Calu3 (cell line): Measurements from ENCODE around the gene ATXN2. TPM values are rescaled to one million over a fixed set of nuclear protein-coding genes. Genes with fewer than 3 reads are reported as not detected.

Experiments
- BruUV-seq: library from RNA; stranded (reverse); fragments of 400-500 nt; replicated peaks from 2 replicates; lab custom pipeline; 2021; lab: Mats Ljungman, UMichigan
- CTCF ChIA-PET: fragments of 300-600 bp; sonication (Branson Sonifier 250); formaldehyde crosslinking; loops from one replicate; lab custom pipeline; 2022; ENCODE audit warnings: antibody characterized with exemption; lab: Charles Lee
- DNase-seq: peaks from one replicate; pipeline ENCODE4 v3.0.0; 2022
- H3K27ac Mint-ChIP-seq: one replicate; pipeline ENCODE4 v1.8.0; 2022; ENCODE audit warnings: mixed read lengths; ENCODE audit not compliant: unreplicated experiment
- H3K27me3 Mint-ChIP-seq: one replicate; pipeline ENCODE4 v1.8.0; 2022; ENCODE audit warnings: mixed read lengths; ENCODE audit not compliant: unreplicated experiment
- H3K36me3 Mint-ChIP-seq: one replicate; pipeline ENCODE4 v1.8.0; 2022; ENCODE audit warnings: mild to moderate bottlenecking, moderate library complexity, mixed read lengths; ENCODE audit not compliant: insufficient read depth, unreplicated experiment
- H3K4me1 Mint-ChIP-seq: one replicate; pipeline ENCODE4 v1.8.0; 2022; ENCODE audit warnings: mild to moderate bottlenecking, low read depth, mixed read lengths; ENCODE audit not compliant: unreplicated experiment
- H3K4me3 Mint-ChIP-seq: one replicate; pipeline ENCODE4 v1.8.0; 2022; ENCODE audit warnings: mild to moderate bottlenecking, low read depth, moderate library complexity, mixed read lengths; ENCODE audit not compliant: unreplicated experiment
- H3K9me3 Mint-ChIP-seq: one replicate; pipeline ENCODE4 v1.8.0; 2022; ENCODE audit warnings: low read depth, mixed read lengths; ENCODE audit not compliant: unreplicated experiment
- CTCF ChIP-seq: fragments of 200-600 bp; IDR thresholded peaks from one replicate; pipeline ENCODE4 v1.8.0; 2022; ENCODE audit warnings: antibody characterized with exemption; ENCODE audit not compliant: unreplicated experiment
- intact Hi-C: fragments of 100-400 bp; cut with micrococcal nuclease; formaldehyde crosslinking; loops from one replicate; pipeline ENCODE4 v1.10.0; 2022; ENCODE audit not compliant: unreplicated experiment
- total RNA-seq: library from RNA; stranded (reverse); gene quantifications from 2 replicates; pipeline ENCODE4 v1.2.3, GENCODE V29; 2022

ATXN2 gene
- total RNA-seq, 1 experiment from 2014 or later: 123 TPM

DNA sequence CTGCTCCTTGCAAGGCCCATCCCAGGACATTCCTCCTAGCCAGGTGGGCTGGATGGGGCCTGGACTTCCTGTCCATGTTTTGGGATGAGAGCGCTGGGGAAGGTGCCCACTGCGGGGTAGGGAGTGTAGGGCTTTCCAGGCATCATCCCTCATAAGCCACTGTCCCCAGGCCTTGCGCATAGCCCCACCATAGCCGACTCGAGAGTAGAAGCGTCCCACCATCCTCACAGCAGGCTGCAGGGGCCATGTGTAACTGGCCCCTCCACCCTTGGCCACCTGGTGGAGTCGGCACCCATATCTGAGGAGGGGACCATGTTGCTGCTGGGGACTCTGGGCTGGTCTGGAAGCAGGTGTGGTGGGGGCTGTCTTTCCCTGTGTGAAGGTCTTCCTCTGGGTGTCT, 162.8 kb downstream of the ATXN2 start:
- H3K36me3 Mint-ChIP-seq: peaks cover 68% of the 10 kb centered on the region
- H3K27ac Mint-ChIP-seq: peak overlapping the region; percentile 69
- H3K9me3 Mint-ChIP-seq: no peaks in the 10 kb centered on the region
- TF ChIP-seq CTCF: no peak
- H3K27me3 Mint-ChIP-seq: no peaks in the 10 kb centered on the region
- no TSS peak for BruUV-seq
- no peak for DNase-seq
- CTCF ChIA-PET: no interaction called here
- intact Hi-C loops: no loop called here
- H3K4me1 Mint-ChIP-seq: peaks cover 47% of the 10 kb centered on the region
- H3K4me3 Mint-ChIP-seq: no peak overlapping the region

DNA sequence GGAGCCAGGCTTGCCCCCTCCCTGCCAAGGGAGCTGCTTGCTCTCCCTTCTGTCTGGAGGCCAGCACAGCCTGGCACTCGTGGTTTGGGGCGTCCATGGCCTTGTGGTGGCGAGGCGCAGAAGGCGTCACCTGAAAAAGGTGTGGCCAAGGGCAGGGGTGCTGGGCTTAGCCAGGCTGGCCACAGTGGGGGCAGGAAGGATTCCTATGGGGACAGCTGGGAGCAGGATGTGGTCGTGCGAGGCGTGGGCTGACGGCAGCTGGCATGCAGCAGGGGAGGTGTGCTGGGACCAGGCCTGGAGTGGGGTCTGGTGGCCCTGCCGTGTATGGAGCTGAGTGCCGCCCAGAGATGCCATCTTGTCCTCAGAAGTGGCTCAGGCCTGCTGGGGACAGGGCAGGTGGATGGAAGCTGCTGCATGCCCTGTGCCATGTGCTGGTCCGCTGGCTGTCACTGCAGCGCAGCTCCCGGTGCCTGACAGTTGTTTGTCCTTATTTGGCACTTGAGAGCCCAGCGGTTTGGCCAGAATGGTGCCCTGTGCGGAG, 163.4 kb downstream of the ATXN2 start:
- Mint-ChIP-seq H3K36me3 (peaks cover 64% of the 10 kb centered on the region), H3K27ac (peak overlapping the region; percentile 69), H3K27me3 (no peaks in the 10 kb centered on the region), H3K4me3 (no peak overlapping the region), H3K9me3 (no peaks in the 10 kb centered on the region), H3K4me1 (peaks cover 50% of the 10 kb centered on the region)
- BruUV-seq: no TSS peak
- intact Hi-C loops: no loop called here
- TF ChIP-seq CTCF: no peak
- DNase-seq: no peak
- CTCF ChIA-PET: no interaction called here

- peaks cover 50% of the 10 kb centered on the region for H3K4me1 Mint-ChIP-seq
- no peaks in the 10 kb centered on the region for H3K27me3 Mint-ChIP-seq
- no TSS peak for BruUV-seq
- H3K36me3 Mint-ChIP-seq: peaks cover 57% of the 10 kb centered on the region
- no peak overlapping the region for H3K27ac Mint-ChIP-seq
- H3K9me3 Mint-ChIP-seq: no peaks in the 10 kb centered on the region
- no peak for DNase-seq
- intact Hi-C loops: no loop called here
- CTCF ChIA-PET: no interaction called here
- no peak for TF ChIP-seq CTCF
- H3K4me3 Mint-ChIP-seq: no peak overlapping the region
Measured at GRCh38 chr12:111434680-111435338, 164.3 kb downstream of the ATXN2 start.

- Mint-ChIP-seq H3K9me3 (no peaks in the 10 kb centered on the region), H3K4me3 (no peak overlapping the region), H3K4me1 (peaks cover 50% of the 10 kb centered on the region), H3K36me3 (peaks cover 52% of the 10 kb centered on the region), H3K27me3 (no peaks in the 10 kb centered on the region), H3K27ac (no peak overlapping the region)
- intact Hi-C loops: no loop called here
- no TSS peak for BruUV-seq
- no peak for TF ChIP-seq CTCF
- DNase-seq: no peak
- CTCF ChIA-PET: no interaction called here
Measured at GRCh38 chr12:111434049-111434448, 165.1 kb downstream of the ATXN2 start.
